Panc1 (cell line): ENCODE measurements around the gene TLE3. TPM values are rescaled to one million over a fixed set of nuclear protein-coding genes. Genes with fewer than 3 reads are reported as not detected.

Experiments used
- ATAC-seq: fragments of 200-7000 bp; cut with Tn5 transposase; 2 replicates; pipeline ENCODE4 v1.9.1; 2020; ENCODE audit warnings: mild to moderate bottlenecking, moderate library complexity
- BruUV-seq: library from RNA; stranded (reverse); fragments of 400-500 nt; replicated peaks from 2 replicates; lab custom pipeline; 2021; lab: Mats Ljungman, UMichigan
- CTCF ChIA-PET: fragments of 300-600 bp; sonication (Branson Sonifier 250); formaldehyde crosslinking; loops from one replicate; lab custom pipeline; 2022; ENCODE audit warnings: antibody characterized with exemption; lab: Charles Lee
- POLR2A ChIA-PET: fragments of 300-600 bp; sonication (Branson Sonifier 250); formaldehyde crosslinking; loops from one replicate; lab custom pipeline; 2022; ENCODE audit warnings: antibody characterized with exemption; lab: Charles Lee
- DNase-seq: peaks from one replicate; pipeline ENCODE4 v3.0.0-alpha.2; 2010; ENCODE audit warnings: low read depth, low spot score
- H3K27ac ChIP-seq: 2 replicates; pipeline ENCODE4 v1.5.1; 2011; ENCODE audit warnings: mild to moderate bottlenecking, low read length, inconsistent platforms
- H3K27me3 ChIP-seq: fragments of 200-500 bp; sonication (Bioruptor generic); 2 replicates; pipeline ENCODE4 v1.6.0; 2014; ENCODE audit warnings: low read length, inconsistent platforms; ENCODE audit not compliant: control insufficient read depth, insufficient read depth
- H3K36me3 ChIP-seq: fragments of 200-500 bp; sonication (Bioruptor generic); 2 replicates; pipeline ENCODE4 v1.5.1; 2014; ENCODE audit warnings: inconsistent platforms, mild to moderate bottlenecking, low read length, moderate library complexity; ENCODE audit not compliant: control insufficient read depth, insufficient read depth
- H3K4me1 ChIP-seq: 2 replicates; pipeline ENCODE4 v1.5.1; 2011; ENCODE audit warnings: inconsistent platforms, mild to moderate bottlenecking, low read length, moderate library complexity; ENCODE audit not compliant: control insufficient read depth, insufficient read depth
- H3K4me3 ChIP-seq, 2 experiments: 2 replicates each; pipeline ENCODE4 v1.5.1; 2011 to 2012; ENCODE audit warnings: low read depth in 2 of 2, low read length in 2 of 2, mild to moderate bottlenecking in 2 of 2, inconsistent platforms in 1 of 2, moderate library complexity in 1 of 2
- H3K9me3 ChIP-seq: fragments of 200-500 bp; sonication (Bioruptor generic); 2 replicates; pipeline ENCODE4 v1.5.1; 2014; ENCODE audit warnings: low read depth, mild to moderate bottlenecking, inconsistent platforms, low read length, moderate library complexity; ENCODE audit not compliant: control insufficient read depth, insufficient read depth
- POLR2AphosphoS5 ChIP-seq: IDR thresholded peaks from 2 replicates; pipeline ENCODE4 v1.6.1; 2012; ENCODE audit warnings: mild to moderate bottlenecking, low read depth, low read length, moderate library complexity
- SIN3A ChIP-seq: IDR thresholded peaks from 2 replicates; pipeline ENCODE4 v1.6.1; 2012; ENCODE audit warnings: low read depth, mild to moderate bottlenecking, low read length, moderate library complexity, borderline replicate concordance; ENCODE audit not compliant: insufficient read depth
- TCF7L2 ChIP-seq: IDR thresholded peaks from 2 replicates; pipeline ENCODE4 v1.6.1; 2011; ENCODE audit warnings: mild to moderate bottlenecking, low read depth, low read length, inconsistent platforms
- in situ Hi-C: cut with HindIII; loops from 2 replicates; pipeline ENCODE4 v1.10.0; 2016; ENCODE audit warnings: low sequenced_read_pairs, low pct_unique_long_range_greater_than_20kb
- intact Hi-C: fragments of 100-400 bp; cut with micrococcal nuclease; formaldehyde crosslinking; loops from one replicate; pipeline ENCODE4 v1.10.0; 2022; ENCODE audit not compliant: unreplicated experiment
- total RNA-seq: library from RNA; stranded (reverse); gene quantifications from one replicate; pipeline ENCODE4 v1.2.1, GENCODE V29; 2021; ENCODE audit not compliant: unreplicated experiment
- TF ChIP-seq, protein P1 (sequence below), 2 experiments: IDR thresholded peaks; 2 replicates each; pipeline ENCODE4 v1.6.1; 2011 to 2012; ENCODE audit warnings: low read depth in 2 of 2, control low read depth in 1 of 2, low read length in 1 of 2, mild to moderate bottlenecking in 1 of 2, moderate library complexity in 1 of 2; ENCODE audit not compliant: insufficient read depth in 1 of 2
- TF ChIP-seq, protein P2 (sequence below): fragments of 450-650 bp; IDR thresholded peaks from 2 replicates; pipeline ENCODE4 v1.5.1; 2017; ENCODE audit warnings: mild to moderate bottlenecking

The TLE3 gene
- total RNA-seq, 1 experiment from 2014 or later, result 132 TPM

DNA sequence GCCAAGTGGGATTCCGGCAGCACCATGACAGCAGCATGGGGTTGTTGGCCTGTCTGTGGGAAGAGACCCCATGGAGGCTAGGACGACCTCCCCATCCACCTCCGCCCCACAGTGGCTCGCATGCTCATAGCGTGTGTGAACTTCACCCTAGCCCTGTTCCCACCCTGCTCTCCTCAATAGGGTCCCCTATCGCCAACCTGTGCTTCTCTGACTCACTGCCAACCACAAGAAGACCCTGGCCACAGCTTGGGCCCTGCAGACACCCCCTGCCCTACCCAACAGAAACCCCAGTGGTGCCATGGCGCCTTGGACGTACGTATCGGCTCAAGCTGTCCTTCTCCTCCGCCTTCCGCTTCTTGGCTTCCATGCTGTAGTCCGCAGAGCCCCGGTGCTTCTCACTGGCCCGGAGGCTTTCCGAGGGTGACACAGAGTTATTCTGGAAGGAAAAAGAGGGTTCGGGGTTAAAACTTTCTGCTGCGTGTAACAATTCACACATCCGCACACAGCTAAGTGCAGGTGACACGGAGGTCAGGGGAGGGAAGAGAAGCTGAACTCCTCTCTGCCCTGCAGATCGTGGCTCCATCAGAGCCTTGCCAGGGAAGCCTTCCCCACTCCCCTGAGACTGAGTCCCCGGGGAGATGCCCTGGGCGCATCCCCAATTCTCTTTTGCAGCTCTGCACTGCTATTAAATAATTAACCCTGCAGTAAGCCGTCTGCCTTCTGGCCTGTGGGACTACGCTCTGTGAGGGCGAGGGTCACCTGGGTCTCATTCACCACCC is 37.3 kb downstream of the TLE3 start:
- Histone ChIP-seq H3K27ac (no peak overlapping the region), H3K9me3 (no peaks in the 10 kb centered on the region), H3K4me1 (peaks cover 3% of the 10 kb centered on the region; the same call in 1 of the 2 replicates), H3K36me3 (peaks cover 28% of the 10 kb centered on the region), H3K4me3 (no peak overlapping the region), H3K27me3 (no peaks in the 10 kb centered on the region)
- ChIA-PET POLR2A (no interaction called here), CTCF (no interaction called here)
- ATAC-seq, result no peak
- intact Hi-C loops (no loop called here), in situ Hi-C loops (no loop called here)
- no peak for TF ChIP-seq TCF7L2
- TF ChIP-seq POLR2AphosphoS5, result no peak
- no TSS peak for BruUV-seq
- no peak for DNase-seq

DNA sequence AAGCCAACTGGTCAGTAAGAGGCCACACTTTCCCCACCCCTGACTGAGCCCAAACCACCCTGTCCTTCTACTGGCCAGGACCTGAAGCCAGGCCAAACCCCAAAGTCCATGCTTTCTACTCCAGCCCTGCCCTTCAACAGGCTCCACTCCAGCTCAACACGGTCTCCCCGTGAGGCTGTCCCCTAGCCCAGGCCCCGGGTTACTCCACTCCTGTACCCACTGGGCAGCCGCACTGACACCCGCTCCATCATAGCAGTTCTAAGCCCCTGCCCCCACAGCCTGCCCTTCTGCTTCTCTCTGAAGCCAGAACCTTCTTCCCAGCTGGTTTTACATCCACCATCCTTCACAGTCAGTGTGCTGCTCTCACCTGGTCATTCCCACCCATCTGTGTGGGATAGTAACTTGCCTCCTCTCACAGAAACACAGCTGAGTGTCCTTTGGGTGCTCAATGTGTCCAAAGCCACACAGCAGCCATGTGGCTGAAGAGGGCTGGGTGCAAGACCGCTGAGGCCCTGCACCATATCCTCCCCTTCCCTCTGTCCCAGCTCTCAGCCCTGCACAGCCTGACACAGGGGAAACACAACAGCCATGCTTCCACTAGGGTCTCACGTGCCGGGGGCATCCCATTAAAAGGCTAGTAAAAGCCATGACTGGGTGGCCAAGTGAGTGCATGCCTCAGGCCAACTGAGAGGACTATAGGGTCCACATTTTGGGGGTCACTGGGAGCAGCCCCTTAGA is 38.1 kb downstream of the TLE3 start:
- TF ChIP-seq TCF7L2 (no peak), POLR2AphosphoS5 (no peak), SIN3A (no peak)
- TF ChIP-seq, protein P1, sequence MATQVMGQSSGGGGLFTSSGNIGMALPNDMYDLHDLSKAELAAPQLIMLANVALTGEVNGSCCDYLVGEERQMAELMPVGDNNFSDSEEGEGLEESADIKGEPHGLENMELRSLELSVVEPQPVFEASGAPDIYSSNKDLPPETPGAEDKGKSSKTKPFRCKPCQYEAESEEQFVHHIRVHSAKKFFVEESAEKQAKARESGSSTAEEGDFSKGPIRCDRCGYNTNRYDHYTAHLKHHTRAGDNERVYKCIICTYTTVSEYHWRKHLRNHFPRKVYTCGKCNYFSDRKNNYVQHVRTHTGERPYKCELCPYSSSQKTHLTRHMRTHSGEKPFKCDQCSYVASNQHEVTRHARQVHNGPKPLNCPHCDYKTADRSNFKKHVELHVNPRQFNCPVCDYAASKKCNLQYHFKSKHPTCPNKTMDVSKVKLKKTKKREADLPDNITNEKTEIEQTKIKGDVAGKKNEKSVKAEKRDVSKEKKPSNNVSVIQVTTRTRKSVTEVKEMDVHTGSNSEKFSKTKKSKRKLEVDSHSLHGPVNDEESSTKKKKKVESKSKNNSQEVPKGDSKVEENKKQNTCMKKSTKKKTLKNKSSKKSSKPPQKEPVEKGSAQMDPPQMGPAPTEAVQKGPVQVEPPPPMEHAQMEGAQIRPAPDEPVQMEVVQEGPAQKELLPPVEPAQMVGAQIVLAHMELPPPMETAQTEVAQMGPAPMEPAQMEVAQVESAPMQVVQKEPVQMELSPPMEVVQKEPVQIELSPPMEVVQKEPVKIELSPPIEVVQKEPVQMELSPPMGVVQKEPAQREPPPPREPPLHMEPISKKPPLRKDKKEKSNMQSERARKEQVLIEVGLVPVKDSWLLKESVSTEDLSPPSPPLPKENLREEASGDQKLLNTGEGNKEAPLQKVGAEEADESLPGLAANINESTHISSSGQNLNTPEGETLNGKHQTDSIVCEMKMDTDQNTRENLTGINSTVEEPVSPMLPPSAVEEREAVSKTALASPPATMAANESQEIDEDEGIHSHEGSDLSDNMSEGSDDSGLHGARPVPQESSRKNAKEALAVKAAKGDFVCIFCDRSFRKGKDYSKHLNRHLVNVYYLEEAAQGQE (IDR thresholded peaks at IDR 0.05; ENCODE audit: insufficient read depth in 1 of 2, low read depth in 2 of 2, low read length in 1 of 2), result no peak
- Histone ChIP-seq H3K4me3 (no peak overlapping the region), H3K4me1 (peaks cover 3% of the 10 kb centered on the region; the same call in 1 of the 2 replicates), H3K27ac (no peak overlapping the region), H3K9me3 (no peaks in the 10 kb centered on the region), H3K27me3 (no peaks in the 10 kb centered on the region), H3K36me3 (peaks cover 31% of the 10 kb centered on the region)
- CTCF ChIA-PET, result no interaction called here
- POLR2A ChIA-PET, result interaction anchor here (0.6 kb wide), 1 partner anchor 584 kb away, joined by 8 read pairs; no protein-coding TSS in a partner anchor
- DNase-seq, result no peak
- in situ Hi-C loops, result no loop called here
- ATAC-seq, result no peak
- intact Hi-C loops, result no loop called here
- BruUV-seq, result no TSS peak

DNA sequence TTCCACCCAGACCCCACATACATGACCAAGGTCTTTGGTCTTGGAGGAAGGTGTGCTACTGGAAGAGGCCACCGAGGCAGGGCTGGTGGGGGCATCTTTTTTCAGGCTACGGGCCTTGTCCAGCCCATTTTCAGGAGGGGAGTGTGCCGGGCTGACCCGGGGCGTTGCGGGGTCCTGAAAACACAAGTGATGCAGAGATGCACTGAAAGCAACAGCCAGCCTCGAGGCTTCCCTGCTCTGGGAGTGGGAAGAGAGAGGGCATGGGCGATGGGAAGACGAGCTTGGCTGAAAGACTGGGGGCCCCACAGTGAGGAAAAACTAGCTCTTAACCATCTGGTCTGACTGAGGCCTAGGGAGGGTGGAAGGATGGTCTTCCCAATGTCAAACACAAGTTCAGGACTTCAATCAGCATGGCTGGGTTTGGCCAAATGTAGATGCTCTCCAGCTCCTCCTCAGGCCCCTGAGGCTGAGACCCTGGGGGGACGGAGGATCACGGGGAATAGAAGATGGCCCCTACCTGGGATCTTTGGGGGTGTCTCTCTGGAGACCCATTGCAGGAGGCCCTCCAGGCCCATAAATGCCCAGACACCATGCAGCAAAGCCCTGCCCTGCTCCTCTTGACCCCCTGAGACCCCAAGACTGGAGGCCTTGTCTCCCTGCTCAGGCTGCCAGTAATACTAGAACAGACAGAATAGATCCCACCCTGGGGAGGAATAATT is 38.9 kb downstream of the TLE3 start:
- H3K4me1 ChIP-seq, result peaks cover 3% of the 10 kb centered on the region; the same call in 1 of the 2 replicates
- intact Hi-C loops, result no loop called here
- DNase-seq (no peak), ATAC-seq (no peak)
- no TSS peak for BruUV-seq
- POLR2A ChIA-PET, result interaction anchor here (0.6 kb wide), 1 partner anchor 583 kb away, joined by 8 read pairs; no protein-coding TSS in a partner anchor
- H3K36me3 ChIP-seq, result peaks cover 28% of the 10 kb centered on the region
- H3K4me3 ChIP-seq, result no peak overlapping the region
- no peaks in the 10 kb centered on the region for H3K27me3 ChIP-seq
- H3K9me3 ChIP-seq, result no peaks in the 10 kb centered on the region
- no peak overlapping the region for H3K27ac ChIP-seq
- CTCF ChIA-PET, result no interaction called here
- TF ChIP-seq SIN3A (no peak), TCF7L2 (no peak), POLR2AphosphoS5 (no peak)
- TF ChIP-seq, protein P1 (IDR thresholded peaks at IDR 0.05; ENCODE audit: insufficient read depth in 1 of 2, low read depth in 2 of 2, low read length in 1 of 2), result no peak
- TF ChIP-seq, protein P2, sequence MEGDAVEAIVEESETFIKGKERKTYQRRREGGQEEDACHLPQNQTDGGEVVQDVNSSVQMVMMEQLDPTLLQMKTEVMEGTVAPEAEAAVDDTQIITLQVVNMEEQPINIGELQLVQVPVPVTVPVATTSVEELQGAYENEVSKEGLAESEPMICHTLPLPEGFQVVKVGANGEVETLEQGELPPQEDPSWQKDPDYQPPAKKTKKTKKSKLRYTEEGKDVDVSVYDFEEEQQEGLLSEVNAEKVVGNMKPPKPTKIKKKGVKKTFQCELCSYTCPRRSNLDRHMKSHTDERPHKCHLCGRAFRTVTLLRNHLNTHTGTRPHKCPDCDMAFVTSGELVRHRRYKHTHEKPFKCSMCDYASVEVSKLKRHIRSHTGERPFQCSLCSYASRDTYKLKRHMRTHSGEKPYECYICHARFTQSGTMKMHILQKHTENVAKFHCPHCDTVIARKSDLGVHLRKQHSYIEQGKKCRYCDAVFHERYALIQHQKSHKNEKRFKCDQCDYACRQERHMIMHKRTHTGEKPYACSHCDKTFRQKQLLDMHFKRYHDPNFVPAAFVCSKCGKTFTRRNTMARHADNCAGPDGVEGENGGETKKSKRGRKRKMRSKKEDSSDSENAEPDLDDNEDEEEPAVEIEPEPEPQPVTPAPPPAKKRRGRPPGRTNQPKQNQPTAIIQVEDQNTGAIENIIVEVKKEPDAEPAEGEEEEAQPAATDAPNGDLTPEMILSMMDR, result no peak
- in situ Hi-C loops, result no loop called here
